ENCODE measurements around the gene TMEM184B.

TMEM184B gene

GRCh38 chr22:38226853-38227649 lies 45.8 kb downstream of the TMEM184B start:
- no peak for DNase-seq (ENCODE audit: low spot score in 2 of 2)
- peaks cover 13% of the 10 kb centered on the region for H3K36me3 ChIP-seq (replicated peaks)
- H3K4me1 ChIP-seq = no peaks in the 10 kb centered on the region
- H3K27me3 ChIP-seq (ENCODE audit: low read depth) = no peaks in the 10 kb centered on the region
- in situ Hi-C loops (cut with MboI; ENCODE audit: low sequenced_read_pairs) = no loop called here
- no peaks in the 10 kb centered on the region for H3K9me3 ChIP-seq
- no peak overlapping the region for H3K4me3 ChIP-seq

- no peak for DNase-seq (ENCODE audit: low spot score in 2 of 2)
- Histone ChIP-seq H3K4me3 (no peak overlapping the region), H3K27me3 (ENCODE audit: low read depth) (no peaks in the 10 kb centered on the region), H3K9me3 (no peaks in the 10 kb centered on the region), H3K4me1 (no peaks in the 10 kb centered on the region), H3K36me3 (replicated peaks) (peaks cover 10% of the 10 kb centered on the region)
- in situ Hi-C loops (cut with MboI; ENCODE audit: low sequenced_read_pairs) = no loop called here
These were observed 49.4 kb downstream of the TMEM184B start for GRCh38 chr22:38223289-38223960.

DNA sequence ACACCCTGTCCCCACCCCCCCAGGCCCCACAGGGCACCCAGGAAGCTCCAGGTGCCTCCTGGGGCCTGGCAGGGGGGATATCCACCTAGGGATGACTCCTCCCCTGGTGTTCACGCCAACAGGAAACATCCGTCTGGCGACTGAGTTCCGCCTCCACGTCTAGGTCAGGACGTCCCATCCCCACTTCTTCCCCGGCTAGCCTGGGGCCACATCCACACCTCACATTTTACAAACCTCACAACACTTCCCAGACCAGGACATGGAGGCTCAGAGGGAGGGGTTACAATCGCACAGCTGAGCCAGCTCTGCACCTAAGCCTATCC lies 50.1 kb downstream of the TMEM184B start:
- no peak for DNase-seq (ENCODE audit: low spot score in 2 of 2)
- no peaks in the 10 kb centered on the region for H3K4me1 ChIP-seq
- in situ Hi-C loops (cut with MboI; ENCODE audit: low sequenced_read_pairs) = no loop called here
- H3K27me3 ChIP-seq (ENCODE audit: low read depth) = no peaks in the 10 kb centered on the region
- H3K9me3 ChIP-seq = no peaks in the 10 kb centered on the region
- H3K36me3 ChIP-seq (replicated peaks) = peaks cover 10% of the 10 kb centered on the region
- H3K4me3 ChIP-seq = no peak overlapping the region

GRCh38 chr22:38221908-38222796 lies 50.7 kb downstream of the TMEM184B start:
- DNase-seq (ENCODE audit: low spot score in 2 of 2) = no peak
- Histone ChIP-seq H3K9me3 (no peaks in the 10 kb centered on the region), H3K36me3 (replicated peaks) (peaks cover 10% of the 10 kb centered on the region), H3K4me3 (no peak overlapping the region), H3K27me3 (ENCODE audit: low read depth) (no peaks in the 10 kb centered on the region), H3K4me1 (no peaks in the 10 kb centered on the region)
- in situ Hi-C loops (cut with MboI; ENCODE audit: low sequenced_read_pairs) = no loop called here

DNA sequence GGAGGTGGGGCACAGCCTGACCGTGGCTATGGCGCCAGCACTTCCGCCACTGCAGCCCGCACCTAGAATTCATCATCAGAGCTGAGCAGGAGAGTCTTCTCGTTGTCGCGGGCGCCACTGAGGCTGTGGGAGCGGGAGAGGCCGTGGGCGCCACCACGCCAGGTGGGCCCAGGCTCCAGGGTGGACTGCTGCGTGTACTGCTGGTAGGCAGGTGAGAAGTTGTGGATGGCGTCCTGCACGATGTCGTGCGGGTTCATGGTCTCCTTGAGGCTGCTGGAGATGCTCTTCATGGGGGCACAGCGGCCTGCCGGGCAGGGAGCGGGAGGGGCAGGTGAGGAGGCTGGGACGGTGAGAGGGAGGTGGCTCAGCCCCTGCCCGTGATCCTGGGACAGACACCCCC lies 51.4 kb downstream of the TMEM184B start:
- Histone ChIP-seq H3K4me1 (no peaks in the 10 kb centered on the region), H3K36me3 (replicated peaks) (peaks cover 10% of the 10 kb centered on the region), H3K27me3 (ENCODE audit: low read depth) (no peaks in the 10 kb centered on the region), H3K4me3 (no peak overlapping the region), H3K9me3 (no peaks in the 10 kb centered on the region)
- in situ Hi-C loops (cut with MboI; ENCODE audit: low sequenced_read_pairs) = no loop called here
- DNase-seq (ENCODE audit: low spot score in 2 of 2) = no peak

GRCh38 chr22:38220653-38221386 lies 52.0 kb downstream of the TMEM184B start:
- Histone ChIP-seq H3K4me3 (no peak overlapping the region), H3K27me3 (ENCODE audit: low read depth) (no peaks in the 10 kb centered on the region), H3K36me3 (replicated peaks) (peaks cover 10% of the 10 kb centered on the region), H3K4me1 (no peaks in the 10 kb centered on the region), H3K9me3 (no peaks in the 10 kb centered on the region)
- in situ Hi-C loops (cut with MboI; ENCODE audit: low sequenced_read_pairs) = no loop called here
- DNase-seq (ENCODE audit: low spot score in 2 of 2) = no peak

DNA sequence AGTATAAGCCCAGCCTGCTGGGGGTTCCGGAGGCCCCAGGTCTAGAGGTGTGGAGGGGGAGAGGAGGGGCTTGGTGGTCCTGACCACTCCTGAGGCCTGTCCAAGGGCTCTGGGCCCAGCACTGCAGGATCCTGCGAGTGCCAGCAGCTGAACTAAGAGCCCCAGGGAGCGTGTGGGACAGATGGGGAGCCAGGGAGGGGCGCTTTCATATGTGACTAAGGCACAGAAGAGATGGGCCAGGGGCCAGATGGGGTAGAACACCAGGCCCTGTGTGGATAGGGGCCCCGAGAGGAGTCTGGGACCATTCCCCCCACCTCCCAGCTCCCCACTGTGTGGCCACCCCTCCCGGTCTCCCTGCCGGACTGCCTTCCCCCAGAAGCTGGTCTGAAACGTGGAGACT lies 52.6 kb downstream of the TMEM184B start:
- Histone ChIP-seq H3K9me3 (no peaks in the 10 kb centered on the region), H3K27me3 (ENCODE audit: low read depth) (no peaks in the 10 kb centered on the region), H3K4me3 (no peak overlapping the region), H3K4me1 (no peaks in the 10 kb centered on the region), H3K36me3 (replicated peaks) (peaks cover 10% of the 10 kb centered on the region)
- in situ Hi-C loops (cut with MboI; ENCODE audit: low sequenced_read_pairs) = no loop called here
- no peak for DNase-seq (ENCODE audit: low spot score in 2 of 2)

DNA sequence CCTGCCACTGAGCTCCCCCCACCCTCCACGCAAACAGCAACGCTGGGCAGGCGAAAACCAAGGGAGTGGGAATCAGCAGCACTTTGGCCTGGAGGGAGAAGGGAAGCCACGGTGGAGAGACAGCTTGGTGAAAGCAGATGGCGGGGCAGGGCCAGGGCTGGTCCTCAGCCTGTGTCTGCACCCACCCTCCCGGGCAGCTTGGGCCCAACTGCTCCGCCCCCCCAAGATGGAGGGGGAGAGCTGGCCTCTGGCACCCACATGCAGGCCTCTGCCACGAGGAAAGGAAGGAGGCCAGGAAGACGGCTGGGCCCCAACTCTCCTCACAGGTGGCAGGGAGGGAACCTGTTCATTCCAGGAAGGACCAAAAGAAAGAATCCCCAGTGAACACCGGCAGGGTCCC lies 53.2 kb downstream of the TMEM184B start:
- in situ Hi-C loops (cut with MboI; ENCODE audit: low sequenced_read_pairs) = no loop called here
- DNase-seq (ENCODE audit: low spot score in 2 of 2) = no peak
- Histone ChIP-seq H3K27me3 (ENCODE audit: low read depth) (no peaks in the 10 kb centered on the region), H3K9me3 (no peaks in the 10 kb centered on the region), H3K36me3 (replicated peaks) (peaks cover 8% of the 10 kb centered on the region), H3K4me1 (no peaks in the 10 kb centered on the region), H3K4me3 (no peak overlapping the region)

DNA sequence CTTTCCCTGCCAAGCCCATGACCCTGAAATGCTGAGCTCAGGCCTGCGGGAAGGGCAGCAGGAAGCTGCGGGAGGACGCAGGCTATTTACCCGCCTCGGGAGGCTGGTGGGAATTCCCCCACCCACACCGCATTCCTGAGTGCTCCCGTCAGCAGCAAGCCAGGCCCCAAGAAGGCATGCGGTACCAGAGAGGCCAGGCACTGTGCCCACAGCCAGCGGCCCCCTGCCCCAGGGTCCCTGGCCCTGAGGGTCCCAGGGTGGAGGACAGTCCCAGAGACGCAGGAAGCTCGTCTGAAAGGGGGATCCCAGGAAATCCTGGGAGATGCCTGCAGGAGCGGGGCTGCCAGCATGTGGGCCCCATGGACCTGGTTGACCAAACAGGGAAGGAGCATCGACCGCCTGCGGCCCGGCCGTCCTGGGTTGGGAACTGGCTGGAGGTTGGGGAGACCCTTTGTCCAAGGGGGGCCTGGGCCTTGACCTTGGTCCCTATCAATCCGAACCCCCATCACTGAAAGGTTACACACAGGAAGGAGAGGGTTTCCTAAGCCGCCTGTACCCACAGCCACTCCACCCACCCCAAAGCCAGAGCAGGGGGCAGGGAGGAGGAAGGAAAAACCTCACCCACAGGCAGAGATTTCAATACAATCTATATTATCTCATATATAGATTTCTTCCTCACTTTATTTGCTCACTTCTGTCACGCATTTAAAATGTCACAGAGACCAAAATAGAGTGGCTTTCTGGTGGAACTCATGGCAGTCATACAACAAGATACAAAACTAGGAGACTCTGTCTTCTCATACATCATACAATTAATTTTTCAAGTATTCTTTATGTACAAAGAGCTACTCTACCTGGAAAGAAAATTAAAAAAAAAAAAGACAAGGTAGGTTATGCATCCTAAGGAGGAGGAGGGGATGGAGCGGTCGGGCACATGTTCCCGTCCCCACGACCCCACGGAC lies 53.9 kb downstream of the TMEM184B start:
- in situ Hi-C loops (cut with MboI; ENCODE audit: low sequenced_read_pairs) = no loop called here
- no peak for DNase-seq (ENCODE audit: low spot score in 2 of 2)
- Histone ChIP-seq H3K4me3 (no peak overlapping the region), H3K36me3 (replicated peaks) (peaks cover 8% of the 10 kb centered on the region), H3K9me3 (no peaks in the 10 kb centered on the region), H3K4me1 (no peaks in the 10 kb centered on the region), H3K27me3 (ENCODE audit: low read depth) (no peaks in the 10 kb centered on the region)

GRCh38 chr22:38215156-38216038 lies 57.4 kb downstream of the TMEM184B start:
- Histone ChIP-seq H3K27me3 (ENCODE audit: low read depth) (no peaks in the 10 kb centered on the region), H3K4me1 (no peaks in the 10 kb centered on the region), H3K4me3 (no peak overlapping the region), H3K36me3 (replicated peaks) (no peaks in the 10 kb centered on the region; the same call in 1 of the 2 replicates), H3K9me3 (no peaks in the 10 kb centered on the region)
- DNase-seq (ENCODE audit: low spot score in 2 of 2) = no peak
- in situ Hi-C loops (cut with MboI; ENCODE audit: low sequenced_read_pairs) = no loop called here

DNA sequence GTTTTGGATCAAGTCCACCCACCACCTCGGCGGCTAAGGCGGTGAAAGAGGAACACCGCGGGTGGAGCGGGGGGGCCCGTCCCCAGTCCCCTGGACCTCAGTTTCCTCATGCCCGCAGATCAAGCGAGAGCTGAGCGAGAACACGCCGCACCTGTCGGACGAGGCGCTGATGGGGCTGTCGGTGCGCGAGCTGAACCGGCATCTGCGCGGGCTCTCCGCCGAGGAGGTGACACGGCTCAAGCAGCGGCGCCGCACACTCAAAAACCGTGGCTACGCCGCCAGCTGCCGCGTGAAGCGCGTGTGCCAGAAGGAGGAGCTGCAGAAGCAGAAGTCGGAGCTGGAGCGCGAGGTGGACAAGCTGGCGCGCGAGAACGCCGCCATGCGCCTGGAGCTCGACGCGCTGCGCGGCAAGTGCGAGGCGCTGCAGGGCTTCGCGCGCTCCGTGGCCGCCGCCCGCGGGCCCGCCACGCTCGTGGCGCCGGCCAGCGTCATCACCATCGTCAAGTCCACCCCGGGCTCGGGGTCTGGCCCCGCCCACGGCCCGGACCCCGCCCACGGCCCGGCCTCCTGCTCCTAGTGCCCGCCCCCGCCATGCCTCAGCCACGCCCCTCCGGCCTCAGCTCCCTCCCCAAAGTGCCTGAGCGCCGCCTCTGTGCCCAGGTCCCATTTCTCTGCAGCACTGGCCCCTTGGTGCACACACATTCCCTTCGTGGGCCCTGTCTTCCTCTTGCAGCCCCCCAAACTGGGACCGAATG lies 58.3 kb downstream of the TMEM184B start:
- Histone ChIP-seq H3K4me3 (no peak overlapping the region), H3K27me3 (ENCODE audit: low read depth) (no peaks in the 10 kb centered on the region), H3K9me3 (no peaks in the 10 kb centered on the region), H3K4me1 (no peaks in the 10 kb centered on the region), H3K36me3 (replicated peaks) (no peaks in the 10 kb centered on the region; the same call in 1 of the 2 replicates)
- DNase-seq (ENCODE audit: low spot score in 2 of 2) = peak in 1 of 2 experiments; percentile 62
- in situ Hi-C loops (cut with MboI; ENCODE audit: low sequenced_read_pairs) = no loop called here

Measured in HAP-1 (cell line).